HG02678 (cell line): ENCODE measurements around the gene SPATA17.
"Not testable (repeated sequence)": the region's sequence is repeated elsewhere in the genome, so short reads cannot be mapped to it uniquely, and the experiment has no call there.

Experiments
- ATAC-seq: cut with Tn5 transposase; IDR thresholded peaks from one replicate; pipeline ENCODE4 v1.9.1; 2021; ENCODE audit warnings: mild to moderate bottlenecking, moderate library complexity; ENCODE audit not compliant: unreplicated experiment

SPATA17 gene

DNA sequence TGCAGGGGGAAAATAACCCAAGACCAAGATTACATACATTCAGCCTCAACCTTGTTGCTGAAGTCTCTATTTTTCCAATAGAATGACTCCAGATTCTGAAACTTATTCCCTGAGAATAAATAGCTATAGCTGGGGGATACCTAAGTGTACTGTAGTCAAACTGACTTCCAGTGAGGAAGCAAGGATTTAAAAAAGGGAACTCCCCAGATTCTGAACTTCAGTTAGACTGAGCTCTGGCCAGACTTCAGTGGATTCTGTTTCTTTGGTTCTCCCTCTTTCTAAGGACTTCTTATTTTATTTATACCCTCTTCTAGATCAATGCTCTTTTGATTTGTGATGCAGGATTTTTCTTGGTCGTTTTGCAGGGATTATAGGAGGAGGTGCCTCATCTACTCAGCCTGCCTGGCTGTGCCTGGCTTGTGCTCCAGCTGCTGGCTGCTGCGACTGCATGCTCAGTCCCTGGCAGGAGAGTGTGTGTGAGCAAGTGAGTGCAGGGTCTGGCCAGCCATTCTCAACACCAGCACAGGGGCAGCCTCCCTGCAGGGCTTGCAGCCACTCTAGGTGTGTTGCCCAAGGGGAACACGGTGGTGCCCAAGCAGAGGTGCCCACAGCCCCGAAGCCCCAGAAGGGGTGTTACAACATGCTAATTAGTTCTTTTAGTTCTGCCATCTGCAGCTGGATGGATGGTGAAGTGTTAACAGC is 43.0 kb downstream of the SPATA17 start:
- ATAC-seq: no peak

DNA sequence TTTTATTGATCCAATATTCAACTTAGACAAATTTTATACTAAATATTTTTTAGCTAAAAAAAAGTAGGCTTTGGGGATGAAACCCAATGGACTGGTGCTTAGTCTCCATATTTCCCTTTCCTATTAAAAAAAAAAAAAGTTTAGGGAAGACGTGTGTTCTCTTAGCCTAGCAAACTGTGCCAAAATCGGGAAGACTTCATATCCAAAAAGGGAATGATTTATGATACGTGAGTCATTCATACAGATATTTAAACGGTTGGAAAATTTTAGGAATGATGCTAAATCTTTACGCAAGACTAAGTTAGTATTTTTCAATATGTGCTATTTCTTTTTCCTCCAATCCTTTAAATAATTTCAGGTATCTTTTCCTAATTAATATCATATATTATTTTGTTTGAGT is 50.7 kb downstream of the SPATA17 start:
- no peak for ATAC-seq

DNA sequence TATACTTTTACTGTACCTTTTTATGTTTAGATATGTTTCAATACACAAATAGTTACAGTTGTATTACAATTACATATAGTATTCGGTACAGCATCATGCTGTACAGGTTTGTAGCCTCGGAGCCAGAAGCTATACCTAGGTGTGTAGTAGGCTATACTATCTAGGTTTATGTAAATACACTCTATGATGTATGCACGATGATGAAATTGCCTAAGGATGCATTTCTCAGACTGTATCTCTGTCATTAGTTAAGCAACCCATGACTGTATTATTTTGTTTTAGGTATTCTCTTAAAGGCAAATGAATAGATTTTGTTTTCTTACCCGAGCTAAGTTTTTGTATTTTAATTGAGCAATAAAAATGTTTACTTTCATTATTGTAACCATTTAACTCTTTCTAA is 56.4 kb downstream of the SPATA17 start:
- no peak for ATAC-seq

DNA sequence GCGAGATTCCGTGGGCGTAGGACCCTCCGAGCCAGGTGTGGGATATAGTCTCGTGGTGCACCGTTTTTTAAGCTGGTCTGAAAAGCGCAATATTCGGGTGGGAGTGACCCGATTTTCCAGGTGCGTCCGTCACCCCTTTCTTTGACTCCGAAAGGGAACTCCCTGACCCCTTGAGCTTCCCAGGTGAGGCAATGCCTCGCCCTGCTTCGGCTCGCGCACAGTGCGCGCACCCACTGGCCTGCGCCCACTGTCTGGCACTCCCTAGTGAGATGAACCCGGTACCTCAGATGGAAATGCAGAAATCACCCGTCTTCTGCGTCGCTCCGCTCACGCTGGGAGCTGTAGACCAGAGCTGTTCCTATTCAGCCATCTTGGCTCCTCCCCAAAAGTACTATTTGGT is 65.0 kb downstream of the SPATA17 start:
- not testable (repeated sequence) for ATAC-seq

DNA sequence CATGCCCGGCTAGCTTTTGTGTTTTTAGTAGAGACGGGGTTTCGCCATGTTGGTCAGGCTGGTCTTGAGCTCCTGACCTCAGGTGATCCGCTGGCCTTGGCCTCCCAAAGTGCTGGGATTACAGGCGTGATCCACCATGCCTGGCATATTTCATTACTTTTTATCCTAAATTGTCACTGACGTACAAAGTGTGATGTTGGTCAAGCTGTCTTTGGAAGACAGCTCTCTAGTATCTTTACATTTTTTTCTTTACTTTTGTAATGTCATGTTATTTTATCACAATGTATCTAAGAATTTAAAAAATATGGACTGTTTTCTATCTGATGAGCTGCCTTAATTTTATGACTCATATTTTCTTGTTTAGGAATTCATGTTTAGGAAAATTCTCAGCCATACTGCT is 72.2 kb downstream of the SPATA17 start:
- ATAC-seq: no peak

DNA sequence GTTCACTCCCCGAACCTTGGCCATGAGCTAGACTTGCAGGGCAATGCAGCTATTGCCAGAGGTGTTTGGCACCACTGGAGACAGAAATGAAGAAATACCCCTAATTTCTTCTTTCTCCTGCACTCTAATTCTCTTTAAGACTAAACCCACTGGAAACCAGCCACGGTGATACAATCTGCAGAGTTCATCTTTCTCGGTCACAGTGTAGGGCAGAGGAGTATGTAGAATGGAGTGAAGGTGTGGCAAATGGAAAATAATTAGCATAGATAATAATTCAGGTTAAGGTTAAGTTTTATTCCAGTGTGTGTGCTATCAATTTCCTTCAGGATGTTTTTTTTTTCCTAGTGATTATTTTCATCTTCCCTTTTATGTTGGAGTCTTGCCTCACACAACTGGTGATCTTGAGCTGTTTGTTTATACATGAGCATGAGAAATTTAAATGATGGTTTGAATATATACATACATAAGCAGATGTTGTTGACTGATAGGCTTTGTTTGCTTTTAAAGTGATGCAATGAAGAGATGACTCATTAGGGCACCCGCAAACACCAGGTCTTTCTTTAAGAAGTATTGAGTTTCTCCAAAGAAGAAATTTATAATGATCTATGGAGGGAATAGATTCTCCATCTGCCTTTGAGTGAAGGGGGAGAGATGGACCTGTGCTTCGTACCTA is 81.9 kb downstream of the SPATA17 start:
- no peak for ATAC-seq

DNA sequence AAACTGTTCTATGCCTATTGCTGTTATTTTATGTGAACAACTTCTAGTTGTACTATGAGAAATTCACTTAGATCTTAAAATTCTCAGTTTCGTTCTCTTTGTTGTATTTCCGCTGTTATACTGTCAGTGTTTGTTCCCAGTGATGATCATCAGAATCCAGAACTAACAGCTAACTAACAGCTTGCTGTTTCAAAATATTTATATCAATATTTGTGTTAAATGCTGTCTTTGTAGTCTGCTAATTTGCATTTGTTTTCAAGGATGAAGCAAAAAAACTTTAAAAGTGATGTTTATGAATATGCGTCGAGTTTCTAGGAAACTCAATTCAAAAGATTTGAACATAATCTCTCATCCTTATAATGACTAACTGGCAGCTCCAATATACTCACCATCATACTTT is 84.5 kb downstream of the SPATA17 start:
- no peak for ATAC-seq

DNA sequence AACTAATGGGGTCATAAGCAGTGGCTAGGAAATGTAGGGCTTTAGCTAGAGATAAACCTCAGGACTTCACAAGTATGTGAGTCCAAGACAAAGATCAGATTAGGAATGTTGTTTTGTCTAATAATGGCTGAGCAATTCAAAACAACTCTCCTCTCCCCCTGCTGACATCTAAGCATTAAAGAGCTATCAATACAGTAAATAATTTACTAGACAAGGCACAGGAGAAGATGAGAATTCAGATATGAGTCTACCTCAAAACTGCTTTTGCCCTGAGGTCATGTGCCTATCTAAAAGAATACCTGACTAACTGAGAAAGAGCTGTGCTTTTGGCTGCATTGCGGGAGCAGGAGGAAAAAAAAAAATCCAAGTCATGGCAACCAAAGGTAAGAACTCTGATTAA is 86.8 kb downstream of the SPATA17 start:
- ATAC-seq: no peak

DNA sequence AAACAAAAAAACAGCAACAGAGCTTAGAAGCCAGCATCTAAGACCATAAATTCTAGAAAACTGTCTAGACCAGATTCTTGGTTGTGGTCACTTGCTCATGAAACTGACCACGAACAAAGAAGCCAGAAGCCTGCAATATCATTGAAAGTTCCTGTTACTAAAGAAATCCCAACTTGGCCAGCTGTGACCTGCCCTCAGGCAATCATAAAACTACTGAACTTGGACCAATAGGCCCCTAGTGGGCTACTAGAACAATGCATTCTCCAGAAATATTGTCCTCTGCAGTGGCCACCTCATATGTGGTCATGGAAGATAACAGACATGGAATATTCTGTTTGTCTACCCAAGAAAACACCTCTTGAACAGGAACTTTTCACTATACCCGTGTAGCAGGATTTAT is 87.7 kb downstream of the SPATA17 start:
- no peak for ATAC-seq

DNA sequence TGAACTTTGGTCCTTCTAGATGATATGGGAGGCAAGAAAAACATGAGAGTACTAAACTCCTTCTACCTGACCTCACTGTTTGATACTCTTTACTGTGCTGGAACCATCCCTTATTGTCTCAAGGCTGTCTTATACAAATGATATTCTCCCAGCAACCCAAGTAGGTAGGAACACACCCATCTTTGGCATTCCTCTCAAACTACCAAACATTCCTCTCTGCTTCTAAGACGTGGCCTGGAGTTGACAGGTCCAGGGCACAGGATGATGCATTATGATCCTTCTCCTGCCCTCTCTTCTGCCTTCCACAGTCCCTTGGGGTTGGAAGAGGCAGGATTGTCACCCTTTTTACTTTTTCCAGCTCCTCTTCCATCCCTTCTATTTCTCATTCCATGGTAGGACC is 90.5 kb downstream of the SPATA17 start:
- ATAC-seq: no peak

DNA sequence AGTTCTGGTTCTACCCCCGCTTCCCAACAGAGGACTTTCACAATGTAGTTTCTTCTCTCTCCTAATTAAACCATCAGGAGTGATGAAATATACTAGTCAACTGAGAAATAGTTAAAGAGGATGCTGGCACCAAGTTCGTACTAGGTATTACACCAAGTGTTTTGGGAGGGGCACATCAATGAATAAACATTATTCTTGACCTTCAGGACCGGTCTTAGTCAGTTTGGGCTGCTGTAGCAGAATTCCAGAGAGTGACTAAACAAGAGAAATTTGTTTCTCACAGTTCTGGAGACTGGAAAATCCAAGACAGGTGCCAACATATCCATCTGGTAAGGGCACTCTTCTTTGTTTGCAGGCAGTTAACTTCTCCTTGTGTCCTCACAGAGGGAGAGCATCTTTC is 103.8 kb downstream of the SPATA17 start:
- no peak for ATAC-seq

DNA sequence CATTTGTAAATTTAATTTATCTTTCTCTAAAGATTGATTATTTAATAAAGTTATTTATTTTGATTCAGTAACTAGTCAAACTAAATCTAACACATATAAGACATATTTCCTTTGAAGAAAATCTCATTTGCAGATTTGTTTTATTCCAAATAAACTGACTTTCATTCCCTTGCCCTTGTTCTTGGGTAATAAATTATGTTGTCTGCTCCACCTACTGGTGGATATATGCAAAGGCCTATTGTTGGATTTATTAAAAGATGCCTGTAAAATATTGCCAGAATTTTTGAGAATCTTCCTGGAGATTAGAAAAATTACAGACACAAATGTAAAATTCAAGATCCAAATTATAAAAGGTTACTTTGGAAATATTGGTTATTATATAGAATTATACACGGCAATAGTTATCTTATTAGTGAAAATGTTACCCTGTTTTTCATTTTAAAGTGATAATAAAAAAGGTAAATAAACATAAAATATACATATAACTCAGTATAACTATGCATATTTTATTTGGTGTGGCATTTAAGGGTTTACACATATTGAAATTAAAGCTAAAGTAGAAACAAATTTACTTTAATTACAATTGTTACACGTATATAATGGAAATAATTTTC is 116.1 kb downstream of the SPATA17 start:
- ATAC-seq: peak; percentile 62

DNA sequence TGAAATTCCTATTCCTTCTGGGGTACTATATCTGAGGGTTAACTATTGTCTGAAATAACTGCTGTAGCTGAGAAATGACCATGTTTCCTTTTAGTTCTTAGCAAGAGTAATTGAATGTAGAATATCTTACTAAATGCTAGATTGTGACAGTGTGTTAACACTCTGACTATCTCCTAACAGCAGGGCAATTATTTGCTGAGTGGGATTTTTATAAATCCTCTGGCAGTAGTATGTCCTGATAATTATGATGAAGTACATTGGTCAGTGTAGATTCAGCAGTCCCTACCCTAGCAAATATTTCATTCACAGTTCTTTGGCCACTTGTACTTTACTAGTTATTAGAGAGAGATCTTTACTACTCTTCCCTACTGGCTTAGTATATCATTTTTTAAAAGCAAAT is 138.6 kb downstream of the SPATA17 start:
- ATAC-seq: no peak

DNA sequence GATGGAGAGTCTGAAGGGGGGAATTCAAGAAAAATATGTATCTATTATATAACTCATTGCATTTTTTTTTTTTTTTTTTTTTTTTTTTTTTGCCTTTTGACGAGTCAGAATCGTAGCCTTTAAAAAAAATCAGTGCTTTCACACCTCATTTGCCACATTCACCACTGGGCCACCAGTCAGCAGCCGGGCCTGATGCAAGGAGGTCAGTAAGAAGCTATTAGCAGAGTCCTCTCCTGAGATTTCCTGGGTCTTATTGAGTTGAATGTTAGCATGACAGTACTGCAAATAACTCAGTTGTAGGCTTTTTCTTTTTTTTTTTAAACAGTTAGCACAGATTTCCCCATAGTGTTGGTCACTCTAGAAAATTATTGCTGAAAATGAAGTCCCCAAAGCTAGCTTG is 139.8 kb downstream of the SPATA17 start:
- ATAC-seq: no peak

DNA sequence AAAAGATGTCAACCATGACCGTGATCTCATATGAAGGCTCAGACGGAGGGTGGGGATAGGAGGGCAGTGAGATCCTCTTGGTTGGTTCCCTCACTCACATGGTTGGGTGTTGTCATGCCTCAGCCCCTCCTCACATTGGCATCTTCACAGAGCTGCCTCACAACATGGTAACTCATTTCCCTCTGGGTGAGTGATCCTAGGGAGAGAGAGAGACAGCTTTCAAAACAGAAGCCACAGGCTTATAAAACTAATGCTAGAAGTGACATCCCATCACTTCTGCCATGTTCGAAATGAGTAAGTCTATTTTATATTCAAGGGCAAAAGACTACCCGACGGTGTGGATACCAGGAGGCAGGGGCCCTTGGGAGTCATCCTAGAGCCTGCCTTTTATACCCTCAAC is 145.5 kb downstream of the SPATA17 start:
- no peak for ATAC-seq

DNA sequence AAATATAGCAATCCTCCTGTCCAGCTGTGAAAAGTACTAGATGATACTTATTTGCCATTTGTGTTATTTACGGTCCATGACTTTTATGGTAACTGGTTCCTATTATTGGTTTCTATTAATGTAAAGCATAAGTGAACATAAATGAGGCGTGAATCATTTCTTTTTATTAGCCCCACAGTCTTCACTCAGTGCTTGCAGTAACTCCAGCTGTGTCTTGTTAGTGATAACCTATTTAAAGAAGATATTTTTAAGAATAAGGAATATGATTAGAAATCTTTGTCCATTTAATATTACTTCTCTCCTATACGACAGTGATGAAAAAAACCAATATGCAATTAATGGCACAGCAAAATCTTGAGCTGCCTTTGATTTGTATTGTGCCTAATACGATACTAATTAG is 149.9 kb downstream of the SPATA17 start:
- ATAC-seq: no peak

DNA sequence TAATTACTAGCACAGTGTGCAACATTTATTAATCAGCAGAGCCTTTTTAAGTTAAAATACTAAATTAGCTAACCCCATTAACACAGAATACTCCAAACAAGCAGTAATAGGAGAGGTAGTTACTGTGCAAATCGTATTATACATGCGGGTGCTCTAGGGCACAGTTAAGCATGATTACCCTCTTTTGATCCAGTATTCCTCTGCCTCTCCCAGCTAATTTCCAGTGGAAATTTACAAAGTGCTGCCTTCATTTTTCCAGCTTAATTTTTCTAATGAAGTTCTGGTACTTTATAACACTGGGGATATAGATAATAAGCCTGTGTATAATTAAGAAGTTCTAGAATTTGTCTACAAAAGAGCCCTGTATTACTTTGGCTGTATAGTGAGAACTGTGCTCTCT is 159.9 kb downstream of the SPATA17 start:
- ATAC-seq: no peak

DNA sequence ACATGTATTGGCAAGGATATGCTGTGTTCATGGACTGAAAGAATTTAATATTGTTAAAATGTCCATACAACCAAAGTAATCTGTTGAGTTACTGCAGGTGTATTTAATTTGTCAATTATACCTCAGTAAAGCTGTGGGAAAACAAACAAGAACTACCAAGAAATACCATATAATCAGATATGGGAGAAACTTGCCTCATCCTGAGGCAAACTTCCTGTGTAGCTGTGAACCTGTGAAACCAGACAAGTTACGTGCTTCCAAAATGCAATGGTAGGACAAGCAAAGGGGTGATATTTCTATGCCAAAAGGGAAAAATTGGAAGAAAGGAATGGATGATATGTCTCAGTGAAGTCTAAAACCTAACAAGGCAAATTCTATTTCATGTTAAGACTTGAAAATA is 174.6 kb downstream of the SPATA17 start:
- ATAC-seq: no peak

DNA sequence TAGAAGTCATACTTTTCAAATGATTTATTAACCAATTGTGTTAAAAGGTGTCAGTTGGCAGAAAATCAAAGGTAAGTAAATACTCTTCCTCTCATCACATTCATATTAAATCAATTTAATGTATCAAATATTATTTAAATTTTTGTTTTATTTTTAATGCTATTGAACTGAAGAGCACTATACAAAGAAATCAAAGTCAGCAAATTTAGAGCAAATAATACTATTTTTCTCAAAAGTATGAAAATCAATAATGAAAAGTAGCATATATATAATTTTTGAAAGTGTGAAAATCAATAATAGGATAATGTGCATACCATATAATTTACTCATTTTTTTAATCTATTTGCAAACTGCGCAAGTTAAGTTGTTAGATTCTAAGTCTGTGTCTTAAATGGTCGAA is 181.0 kb downstream of the SPATA17 start:
- ATAC-seq: no peak

DNA sequence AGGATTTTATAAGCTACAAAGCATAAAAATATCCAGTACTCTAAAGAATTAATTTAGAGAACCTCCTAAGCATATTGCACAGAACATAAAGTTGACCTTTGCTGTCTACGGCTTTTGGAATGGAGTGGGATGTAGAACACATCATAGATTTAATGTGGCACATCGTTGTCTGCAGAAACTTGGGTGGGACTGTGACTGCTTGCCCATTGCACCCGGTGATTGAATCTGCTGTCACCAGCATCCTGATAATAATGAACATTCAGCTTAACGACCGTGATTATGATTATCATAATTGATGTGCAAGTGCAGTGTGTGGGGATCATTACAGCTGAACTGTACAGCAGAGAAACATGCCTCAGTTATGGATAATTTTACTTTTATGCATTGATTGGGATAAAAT is 181.9 kb downstream of the SPATA17 start:
- ATAC-seq: no peak

DNA sequence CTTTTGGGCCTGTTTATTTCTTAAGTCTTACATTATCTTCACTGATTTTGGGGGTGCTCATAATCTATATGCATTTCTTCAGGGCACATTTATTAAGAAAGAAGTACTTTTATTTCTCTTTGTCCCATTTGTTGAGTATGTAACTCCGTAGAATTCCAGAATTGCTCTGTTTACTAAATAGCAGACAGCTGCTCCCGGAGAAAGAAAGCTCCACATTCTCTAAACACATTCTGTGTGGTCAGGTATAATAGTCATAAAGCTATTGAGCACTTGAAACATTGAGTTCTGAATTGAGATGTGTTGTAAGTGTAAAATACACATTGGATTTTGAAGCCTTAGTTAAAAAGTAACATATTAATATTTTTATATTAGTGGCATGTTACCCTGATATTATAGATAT is 206.5 kb downstream of the SPATA17 start:
- ATAC-seq: no peak

DNA sequence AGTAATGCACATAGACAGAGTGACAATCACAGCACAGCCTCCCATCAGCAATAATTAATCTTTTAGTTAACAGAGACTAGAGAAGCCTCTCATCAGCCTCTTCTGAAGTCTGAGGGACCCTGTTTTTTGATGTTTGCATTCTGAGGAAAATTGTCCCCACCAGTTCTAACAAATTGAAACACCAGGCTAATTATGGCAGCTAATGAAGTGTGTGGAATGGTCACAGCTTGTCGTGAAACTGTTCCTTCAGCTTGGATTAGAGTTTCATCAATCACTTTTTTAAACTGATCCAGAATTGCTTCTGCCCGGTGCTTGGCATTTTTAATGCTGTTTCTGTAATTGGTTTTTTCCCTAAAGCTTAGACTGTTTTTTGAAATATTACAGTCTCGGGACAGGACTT is 208.0 kb downstream of the SPATA17 start:
- ATAC-seq: no peak
